ENCODE measurements around the gene ODR4. TPM values are rescaled to one million over a fixed set of nuclear protein-coding genes. Genes with fewer than 3 reads are reported as not detected.

Gene ODR4
- total and polyA plus RNA-seq, 2 donors (not counting 3 experiments of a cell fraction or from before 2014, with no cell fraction given): 6.0 to 18.6 TPM

- dilution Hi-C loops (cut with MboI; ENCODE audit: extremely low pct_ligation_motif_present, low sequenced_read_pairs): no loop called here
- TF ChIP-seq EZH2 (IDR thresholded peaks at IDR 0.05; ENCODE audit: borderline replicate concordance, low read depth, low read length, severe bottlenecking) (no peak), POLR2A (IDR thresholded peaks at IDR 0.05; ENCODE audit: low read depth, low read length) (no peak), POLR2AphosphoS5 (IDR thresholded peaks at IDR 0.05; ENCODE audit: insufficient read depth, low read depth, low read length) (no peak), FOS (IDR thresholded peaks at IDR 0.05; ENCODE audit: borderline replicate concordance, insufficient read depth, low read length) (no peak), MYC (IDR thresholded peaks at IDR 0.05; ENCODE audit: low read depth, low read length) (no peak), MAX (IDR thresholded peaks at IDR 0.05; ENCODE audit: insufficient read depth, insufficient read length) (no peak), JUN (IDR thresholded peaks at IDR 0.05; ENCODE audit: borderline replicate concordance, insufficient read depth, insufficient read length, low read depth) (no peak), CTCF (IDR thresholded peaks at IDR 0.05; ENCODE audit: extremely low read depth in 1 of 2, insufficient read depth in 1 of 2, low read depth in 1 of 2, low read length in 2 of 2) (no peak), GATA2 (IDR thresholded peaks at IDR 0.05; ENCODE audit: insufficient read depth, insufficient read length, low read depth, low read length) (no peak)
- no peaks in the 10 kb centered on the region for H3K36me3 ChIP-seq (ENCODE audit: control insufficient read depth in 2 of 2, extremely low read depth in 1 of 2, insufficient read depth in 2 of 2, low read length in 2 of 2)
- DNase-seq (ENCODE audit: low read depth, low spot score) (no peak), FAIRE-seq (no peak)
- no TSS peak for BruUV-seq (replicated peaks)
- H3K9me1 ChIP-seq (replicated peaks; ENCODE audit: control insufficient read depth, extremely low read depth, insufficient read depth, low read length): no peaks in the 10 kb centered on the region
- intact Hi-C loops (cut with micrococcal nuclease): no loop called here
- H4K20me1 ChIP-seq (replicated peaks; ENCODE audit: control insufficient read depth, extremely low read depth, insufficient read depth, low read length): no peaks in the 10 kb centered on the region
- H3K79me2 ChIP-seq (ENCODE audit: control insufficient read depth, insufficient read depth, low read length): no peaks in the 10 kb centered on the region
- H3K27ac ChIP-seq (ENCODE audit: insufficient read depth, low read depth, low read length): no peak overlapping the region
- H3K4me2 ChIP-seq (ENCODE audit: insufficient read depth, low read length): no peak overlapping the region
- POLR2A ChIA-PET: no interaction called here
- H2AFZ ChIP-seq (ENCODE audit: low read depth, low read length): no peak overlapping the region
- no peaks in the 10 kb centered on the region for H3K9me3 ChIP-seq (replicated peaks; ENCODE audit: control insufficient read depth, insufficient read depth, low read length)
- H3K9ac ChIP-seq (replicated peaks; ENCODE audit: extremely low read depth, insufficient read depth, low read length): no peak overlapping the region
- peaks cover 31% of the 10 kb centered on the region for H3K4me1 ChIP-seq (ENCODE audit: control insufficient read depth, extremely low read depth, insufficient read depth, low read length)
- no peaks in the 10 kb centered on the region for H3K27me3 ChIP-seq (ENCODE audit: control insufficient read depth in 2 of 2, insufficient read depth in 2 of 2, low read length in 2 of 2)
- no peak overlapping the region for H3K4me3 ChIP-seq (replicated peaks in 1 of 3; ENCODE audit: insufficient read depth in 1 of 3, low read depth in 1 of 3, low read length in 3 of 3)
- CTCF ChIA-PET: no interaction called here
Observed at GRCh38 chr1:186438567-186438966, 62.9 kb downstream of the ODR4 start.

All from endothelial cell of umbilical vein (primary cell).